ENCODE data around the gene ZFTA. TPM values are rescaled to one million over a fixed set of nuclear protein-coding genes. Genes with fewer than 3 reads are reported as not detected.

Gene ZFTA
- 87.3 TPM for total RNA-seq

GRCh38 chr11:63768237-63769041 is at the start of gene ZFTA:
Gene ZFTA, minus strand, starts transcription at chr11:63768775. Its CDS starts 153 bp downstream, at chr11:63768622.

GRCh38 chr11:63813035-63813562 is 44.5 kb upstream of the ZFTA start, which contains the start of gene SPINDOC:
Gene SPINDOC, plus strand, starts transcription at chr11:63813456. Its CDS starts 231 bp downstream, at chr11:63813687.

Small RNAs within 50 kb of the gene (small RNA-seq; reads per million reads assigned to genes)
- not detected for gene RN7SL596P (ENCODE audit: low replicate concordance)

Other genes starting within 250 kb of the ZFTA start
- 0.94 TPM for gene PLAAT4, start 232.0 kb downstream of the ZFTA start, total RNA-seq
- not detected for gene PLAAT2, start 205.4 kb downstream of the ZFTA start, total RNA-seq
- gene PLAAT3, start 154.3 kb downstream of the ZFTA start, total RNA-seq, result 3.1 TPM
- gene ATL3, start 97.4 kb downstream of the ZFTA start, total RNA-seq, result 17.2 TPM
- 319 TPM for gene RTN3, start 87.3 kb downstream of the ZFTA start, total RNA-seq
- 13.8 TPM for gene SPINDOC, start 44.7 kb upstream of the ZFTA start, total RNA-seq
- gene MARK2, start 70.3 kb upstream of the ZFTA start, total RNA-seq, result 33.5 TPM
- 16.0 TPM for gene RCOR2, start 148.4 kb upstream of the ZFTA start, total RNA-seq
- 26.6 TPM for gene NAA40, start 170.2 kb upstream of the ZFTA start, total RNA-seq
- gene COX8A, start 205.8 kb upstream of the ZFTA start, total RNA-seq, result 194 TPM
- gene OTUB1, start 217.7 kb upstream of the ZFTA start, total RNA-seq, result 37.9 TPM

All from parietal lobe (tissue), 2 donors.